ENCODE measurements around the gene TENM3.
A peak's percentile ranks its signal among the peaks of the same experiment; 100 is the strongest.
"Not testable (repeated sequence)": the region's sequence is repeated elsewhere in the genome, so short reads cannot be mapped to it uniquely, and the experiment has no call there.

TENM3 gene

DNA sequence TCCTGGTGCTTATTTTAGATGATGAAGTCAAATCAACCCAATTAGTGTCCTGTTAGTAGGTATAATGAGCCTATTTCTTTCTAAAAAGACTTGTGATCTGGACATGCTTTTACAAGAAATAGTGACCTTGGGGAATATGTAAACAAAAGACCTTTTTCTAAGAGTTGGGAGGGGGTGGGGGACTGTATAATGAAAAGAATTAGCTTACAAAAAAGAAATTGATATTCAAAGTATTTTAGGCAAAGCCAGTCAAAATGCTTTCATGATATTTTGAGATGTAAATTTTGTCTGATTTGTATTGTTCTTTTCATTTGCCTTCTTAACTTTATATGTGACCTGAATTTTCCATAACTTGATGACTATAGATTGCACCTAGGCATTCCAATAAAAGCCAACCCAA lies 559.4 kb downstream of the TENM3 start:
- DNase-seq, result no peak

DNA sequence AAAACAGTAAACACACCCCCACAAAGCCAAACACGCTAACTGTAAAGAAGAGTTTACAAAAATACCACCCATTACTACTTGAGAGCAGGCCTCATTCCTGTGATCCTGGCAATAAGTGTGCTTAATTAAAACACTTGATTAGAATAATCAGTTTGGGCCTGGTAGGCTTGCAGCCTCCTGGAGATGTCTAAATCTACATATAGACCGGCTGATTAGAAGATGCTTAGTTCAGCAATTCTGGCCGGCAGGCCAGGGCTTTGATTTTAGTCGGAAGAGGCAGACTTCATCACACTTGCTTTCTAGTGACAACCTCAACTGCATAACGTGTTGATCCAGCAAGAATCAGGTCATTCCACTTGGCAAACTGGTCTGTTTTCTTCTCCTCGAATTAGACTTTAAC lies 560.0 kb downstream of the TENM3 start:
- DNase-seq, result no peak

DNA sequence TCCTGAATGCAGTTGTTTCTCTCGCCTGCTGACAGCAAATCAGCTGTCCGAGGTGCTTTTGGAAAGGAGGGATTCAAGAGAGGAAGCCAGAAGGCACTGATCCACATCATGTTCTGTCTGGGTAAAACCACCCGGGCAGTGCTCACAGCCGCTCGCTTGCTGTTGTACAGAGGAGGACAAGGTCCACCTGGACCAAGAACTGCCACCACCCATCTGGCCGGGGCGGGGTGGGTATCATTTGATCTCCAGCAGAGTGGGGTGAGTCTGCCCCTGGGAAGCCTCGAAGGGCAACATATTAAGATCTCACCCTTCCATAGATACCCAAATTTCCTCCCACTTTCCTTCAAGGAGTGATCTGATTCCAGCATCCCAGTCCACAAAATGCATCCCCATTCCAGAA lies 560.9 kb downstream of the TENM3 start:
- no peak for DNase-seq

DNA sequence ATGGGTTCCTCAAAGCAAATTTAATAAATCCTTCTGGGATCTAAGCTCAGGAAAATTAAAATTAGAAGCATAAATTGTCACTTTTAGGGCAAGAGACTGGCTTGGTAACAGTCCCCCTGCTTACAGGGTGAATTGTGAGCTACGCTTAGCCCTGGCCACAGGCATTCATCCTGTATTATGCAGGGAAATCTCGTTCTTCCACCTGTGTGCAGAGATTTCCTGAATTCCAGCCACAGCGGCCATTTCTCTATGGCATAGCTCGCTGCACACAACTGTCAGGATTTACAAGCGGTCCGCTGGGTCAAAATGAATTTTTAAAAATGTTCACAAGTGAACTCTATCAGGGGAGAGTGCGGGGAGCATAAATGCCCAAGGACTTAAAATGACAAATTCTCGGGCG lies 562.1 kb downstream of the TENM3 start:
- no peak for DNase-seq

DNA sequence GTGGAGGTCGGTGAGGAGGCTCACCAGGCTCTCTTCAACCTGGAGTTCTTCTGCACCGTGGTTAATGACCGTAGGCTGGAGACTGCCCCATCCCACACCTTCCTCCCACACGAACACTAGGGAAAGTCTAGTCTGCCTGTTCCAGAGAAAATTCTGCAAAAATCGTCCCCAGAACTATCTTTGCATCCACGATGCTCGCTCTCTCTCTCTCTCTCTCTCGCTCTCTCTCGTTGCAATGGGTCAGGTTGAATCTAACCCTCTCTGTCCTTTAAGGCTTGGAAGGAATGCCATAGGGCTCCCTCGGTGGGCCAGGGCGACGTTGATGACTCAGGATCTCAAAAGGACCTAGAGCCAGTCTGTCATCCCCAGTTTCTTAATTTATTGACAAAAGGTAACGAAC lies 562.5 kb downstream of the TENM3 start:
- DNase-seq, result no peak

DNA sequence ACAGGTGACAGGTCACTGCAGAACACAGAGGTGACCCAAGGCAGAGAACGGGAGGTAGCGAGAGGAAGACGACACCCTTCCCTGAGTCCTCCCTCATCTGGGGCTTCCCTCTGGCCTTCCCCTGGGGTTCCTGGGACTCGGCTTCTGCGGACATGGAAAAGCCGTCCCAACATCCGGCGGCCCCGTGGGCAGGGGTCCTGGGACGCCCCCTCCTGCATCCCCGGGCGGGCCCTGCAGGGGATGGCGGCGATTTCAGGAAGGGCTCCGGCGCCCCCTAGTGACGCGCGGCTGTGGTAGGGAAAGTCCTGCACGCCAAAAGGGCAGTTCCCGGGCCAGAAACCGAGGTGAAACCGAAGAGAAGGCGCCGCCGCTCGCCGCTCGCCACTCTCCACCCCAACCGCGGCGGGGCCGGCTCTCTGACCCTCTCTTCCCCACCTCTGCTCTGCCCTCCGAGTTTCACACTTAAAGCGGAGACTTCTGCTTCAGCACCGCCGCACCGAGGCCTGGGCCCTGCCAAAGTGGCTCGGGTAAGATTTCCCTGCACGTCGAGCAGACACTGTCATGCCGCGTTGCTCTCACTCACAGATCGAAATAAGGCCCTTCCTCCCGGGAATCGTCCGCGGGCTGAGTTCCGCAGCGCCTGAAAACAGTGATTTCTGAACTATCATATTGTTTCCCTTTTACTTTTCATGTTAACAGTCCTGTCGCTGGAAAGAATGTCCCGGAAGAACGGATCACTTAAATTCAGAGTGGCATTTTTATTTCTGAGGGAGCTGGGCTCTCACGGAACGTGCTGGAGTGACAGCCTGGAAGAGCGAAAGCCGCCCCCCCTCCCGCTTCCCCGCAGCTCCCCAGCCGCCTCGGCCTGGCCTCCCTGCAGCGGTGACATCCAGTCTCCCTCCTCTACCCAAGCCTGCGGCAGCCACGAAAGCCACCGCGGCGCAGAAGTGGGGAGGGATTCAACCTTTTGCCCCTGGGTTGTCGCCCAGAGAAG lies 563.4 kb downstream of the TENM3 start:
- peak; percentile 22 for DNase-seq

DNA sequence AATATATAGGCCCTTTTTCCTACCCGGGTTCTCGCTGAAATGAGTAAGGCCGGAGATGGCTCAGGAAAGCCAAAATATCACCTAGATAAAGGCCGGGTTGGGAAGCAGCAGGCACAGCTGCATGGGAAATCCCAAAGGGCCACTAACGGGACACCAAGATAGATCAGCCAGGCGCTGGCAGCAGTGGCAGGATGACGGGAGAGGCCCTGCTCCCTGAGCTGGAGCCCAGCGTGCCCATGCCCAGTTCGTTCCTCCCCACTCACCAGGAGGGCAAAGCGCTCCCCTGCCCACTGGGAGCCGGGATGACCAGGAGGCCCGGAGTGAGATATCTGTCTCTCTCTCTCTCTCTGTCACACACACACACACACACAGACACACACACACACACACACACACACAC lies 564.1 kb downstream of the TENM3 start:
- DNase-seq, result no peak

DNA sequence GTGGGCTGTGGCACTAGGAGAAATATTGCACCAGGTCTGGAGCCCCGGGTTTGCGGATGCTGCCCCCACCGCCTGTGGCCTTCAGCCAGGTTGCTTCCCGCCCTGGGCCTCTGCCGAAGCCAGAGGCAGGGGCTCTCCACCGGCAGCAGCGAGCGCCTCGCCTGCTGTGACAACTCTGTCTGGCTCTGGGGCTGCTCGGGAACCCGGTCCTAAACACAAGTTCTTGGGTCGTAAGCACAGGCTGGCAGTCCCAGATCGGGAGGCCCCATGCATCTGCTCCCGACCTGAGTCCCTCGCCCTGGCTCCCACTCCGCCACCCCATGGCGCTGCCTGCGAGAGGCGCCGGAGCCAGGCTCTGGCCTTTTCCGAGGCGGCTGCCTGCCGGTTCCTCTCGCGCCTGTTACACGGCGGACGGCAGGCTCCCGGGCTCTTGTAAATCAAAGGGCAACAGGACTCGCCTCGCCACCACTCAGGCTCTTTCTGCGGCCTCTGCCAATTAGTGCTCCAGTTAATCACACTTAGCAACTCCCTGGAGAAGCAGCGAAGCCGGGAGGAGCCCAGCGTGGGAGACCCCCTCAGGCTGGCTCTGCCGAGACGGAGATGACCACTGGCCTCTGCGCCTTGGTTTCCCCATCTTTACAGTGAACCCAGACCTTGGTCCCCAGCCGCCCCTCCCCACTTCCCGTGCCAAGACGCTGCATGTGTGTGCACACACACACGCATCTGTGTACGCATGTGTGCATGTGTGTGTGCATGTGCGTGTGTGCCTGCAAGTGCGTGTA lies 564.8 kb downstream of the TENM3 start:
- peak; percentile 8 for DNase-seq

DNA sequence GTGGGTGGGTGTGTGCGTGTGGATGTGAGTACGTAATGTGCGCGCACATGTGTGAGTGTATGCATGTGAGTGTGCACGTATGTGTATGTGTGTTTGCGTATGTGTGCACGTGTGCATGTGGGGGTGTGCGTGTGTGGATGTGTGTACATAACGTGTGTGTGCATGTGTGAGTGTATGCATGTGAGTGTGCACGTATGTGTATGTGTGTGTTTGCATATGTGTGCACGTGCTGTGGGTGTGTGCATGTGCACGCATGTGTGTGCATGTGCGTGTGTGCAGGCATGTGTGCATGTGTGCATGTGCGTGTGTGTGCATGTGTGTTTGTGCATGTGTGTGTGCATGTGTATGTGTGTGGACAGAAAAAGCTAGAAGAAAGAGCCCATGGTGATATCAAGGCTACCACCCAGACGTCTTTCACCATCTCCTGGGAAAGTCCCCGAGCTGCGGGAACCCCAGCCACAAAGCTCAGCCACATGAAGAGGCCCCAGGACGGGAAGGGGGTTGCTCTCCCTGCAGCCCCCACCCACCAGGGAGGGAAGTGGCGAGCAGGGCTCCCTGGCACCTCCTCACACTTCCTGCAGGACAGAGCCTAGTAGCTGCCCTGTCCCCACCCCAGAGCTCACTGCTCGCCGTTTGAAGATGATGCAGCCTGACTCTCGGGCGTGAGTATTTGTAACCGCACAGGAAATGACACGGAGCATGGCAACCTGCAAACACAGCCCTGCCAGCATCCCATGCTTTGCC lies 565.6 kb downstream of the TENM3 start:
- DNase-seq, result peak; percentile 19

DNA sequence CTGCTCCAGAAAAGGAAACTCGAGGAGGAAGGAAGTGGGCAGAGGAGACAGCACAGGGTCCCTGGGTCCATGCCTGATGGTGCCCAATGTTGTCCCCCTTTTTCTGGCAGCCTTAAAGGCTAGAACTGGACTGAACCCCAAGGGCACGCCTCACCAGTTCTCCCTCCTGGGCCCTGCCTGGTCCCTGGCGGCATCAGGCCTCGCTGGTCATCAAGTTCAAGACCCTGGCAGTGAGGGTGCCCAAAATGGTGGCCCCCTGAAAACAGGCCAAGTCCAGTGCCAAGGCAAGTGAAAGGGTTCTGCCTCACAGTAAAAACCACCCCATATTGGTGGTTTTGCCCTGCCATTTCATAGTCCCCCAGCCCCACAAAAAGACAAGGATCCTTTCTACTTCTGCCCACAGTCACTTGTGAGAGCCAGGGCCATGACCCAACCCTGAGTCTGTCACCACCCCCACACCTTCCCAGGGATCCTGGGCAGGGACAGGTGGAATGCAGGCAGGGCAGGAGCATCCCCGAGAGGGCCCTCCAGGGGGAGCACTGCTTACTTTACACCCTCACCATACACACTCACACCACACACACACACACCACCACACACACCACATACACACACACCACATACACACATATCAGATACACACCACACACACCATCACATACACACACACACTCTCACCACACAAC lies 566.4 kb downstream of the TENM3 start:
- DNase-seq, result no peak

DNA sequence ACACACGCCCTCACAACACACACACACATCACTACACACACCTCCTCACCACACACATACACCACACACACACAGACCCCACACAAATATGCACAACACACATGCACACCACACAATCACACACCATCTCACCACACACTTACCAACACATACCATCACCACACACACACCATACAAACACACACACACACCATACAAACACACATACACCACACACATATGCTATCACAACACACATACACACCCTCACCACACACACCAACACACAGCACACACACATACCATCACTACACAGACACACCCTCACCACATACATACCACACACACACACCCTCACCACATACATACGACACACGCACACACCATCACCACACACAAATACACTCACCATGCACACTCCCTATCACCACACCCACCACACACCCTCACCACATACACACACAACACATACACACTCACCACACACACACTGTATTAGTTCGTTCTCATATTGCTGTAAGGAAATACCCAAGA lies 567.0 kb downstream of the TENM3 start:
- no peak for DNase-seq

DNA sequence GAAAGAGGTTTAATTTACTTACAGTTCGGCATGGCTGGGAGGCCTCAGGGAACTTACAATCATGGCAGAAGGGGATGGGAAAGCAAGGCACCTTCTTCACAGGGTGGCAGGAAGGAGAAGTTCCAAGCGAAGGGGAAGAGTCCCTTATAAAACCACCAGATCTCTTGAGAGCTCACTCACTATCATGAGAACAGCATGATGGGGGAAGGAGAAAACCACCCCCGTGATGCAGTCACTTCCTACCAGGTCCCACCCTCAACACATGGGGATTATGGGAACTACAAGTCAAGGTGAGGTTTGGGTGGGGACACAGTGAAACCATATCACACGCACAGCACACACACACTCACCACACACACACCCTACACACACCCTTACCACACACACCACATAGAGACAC lies 569.7 kb downstream of the TENM3 start:
- DNase-seq, result no peak

DNA sequence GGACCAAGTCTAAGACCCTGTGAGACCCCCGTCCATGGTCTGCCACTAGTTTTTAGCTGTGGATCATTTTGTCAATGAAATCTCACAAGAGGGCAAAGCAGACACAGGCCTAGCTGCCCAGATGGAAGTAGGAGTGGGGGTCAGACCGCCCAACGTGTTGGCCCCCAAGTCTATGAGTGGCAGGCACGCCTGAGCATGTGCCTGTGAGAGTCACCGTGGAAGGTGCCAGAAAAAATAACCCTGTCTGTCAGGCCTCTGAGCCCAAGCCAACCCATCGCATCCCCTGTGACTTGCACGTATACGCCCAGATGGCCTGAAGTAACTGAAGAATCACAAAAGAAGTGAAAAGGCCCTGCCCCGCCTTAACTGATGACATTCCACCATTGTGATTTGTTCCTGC lies 570.9 kb downstream of the TENM3 start:
- DNase-seq, result not testable (repeated sequence)

DNA sequence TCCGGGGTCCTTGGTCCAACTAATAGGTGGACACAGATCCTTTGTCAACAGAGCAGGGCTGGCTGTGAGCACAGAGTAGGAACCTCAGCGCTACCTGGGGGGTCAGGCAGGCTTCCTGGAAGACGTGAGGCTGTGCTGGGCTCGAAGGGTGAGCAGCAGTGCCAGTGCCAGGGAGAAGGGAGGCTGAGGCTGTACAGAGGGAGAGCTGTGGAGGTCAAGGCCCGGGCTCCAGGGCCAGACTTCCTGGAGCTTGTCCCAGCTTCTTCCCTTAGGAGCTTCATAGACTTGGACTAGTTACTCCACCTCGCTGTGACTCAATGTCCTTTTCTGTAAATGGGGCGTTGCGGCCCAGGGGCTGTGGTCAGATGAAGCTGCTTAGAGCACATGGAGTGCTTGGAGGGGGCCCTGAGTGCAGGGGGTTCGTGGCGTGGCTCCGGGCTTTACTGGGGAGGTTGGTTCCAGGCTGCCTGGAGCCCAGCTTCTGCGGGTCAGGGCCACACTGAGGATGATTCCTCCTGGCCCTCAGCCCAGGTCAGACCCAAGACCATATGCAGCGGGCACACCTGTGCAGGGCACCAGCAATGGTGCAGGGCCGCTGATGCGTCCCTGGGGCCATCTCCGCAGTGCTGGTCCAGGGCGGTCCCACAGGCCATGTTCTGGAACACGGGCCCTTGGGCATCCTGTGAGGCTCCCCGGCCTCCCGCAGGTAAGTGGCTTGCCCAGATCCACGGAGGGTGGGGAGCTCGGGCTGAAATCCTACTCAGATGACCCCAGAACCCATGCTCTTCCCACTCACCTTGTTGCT lies 575.9 kb downstream of the TENM3 start:
- no peak for DNase-seq

DNA sequence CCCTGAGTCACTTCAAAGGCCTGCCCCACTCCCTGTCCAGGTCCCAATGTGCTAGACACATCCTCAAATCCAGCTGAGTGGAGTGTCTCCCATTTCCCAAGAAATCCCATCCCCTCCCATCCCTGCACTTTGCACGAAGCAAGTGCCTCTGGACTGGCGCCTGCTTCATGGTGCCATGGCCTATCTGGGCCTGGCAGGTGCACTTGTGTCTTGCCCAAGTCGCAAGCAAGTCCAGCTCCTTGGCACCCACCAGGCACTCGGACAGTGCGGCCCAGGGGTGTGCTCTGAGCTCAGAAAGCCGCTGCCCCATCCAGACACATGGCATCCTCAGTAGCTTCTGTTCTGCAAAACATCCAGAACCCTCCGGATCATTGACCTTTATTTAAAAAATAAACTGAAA lies 576.5 kb downstream of the TENM3 start:
- DNase-seq, result no peak

DNA sequence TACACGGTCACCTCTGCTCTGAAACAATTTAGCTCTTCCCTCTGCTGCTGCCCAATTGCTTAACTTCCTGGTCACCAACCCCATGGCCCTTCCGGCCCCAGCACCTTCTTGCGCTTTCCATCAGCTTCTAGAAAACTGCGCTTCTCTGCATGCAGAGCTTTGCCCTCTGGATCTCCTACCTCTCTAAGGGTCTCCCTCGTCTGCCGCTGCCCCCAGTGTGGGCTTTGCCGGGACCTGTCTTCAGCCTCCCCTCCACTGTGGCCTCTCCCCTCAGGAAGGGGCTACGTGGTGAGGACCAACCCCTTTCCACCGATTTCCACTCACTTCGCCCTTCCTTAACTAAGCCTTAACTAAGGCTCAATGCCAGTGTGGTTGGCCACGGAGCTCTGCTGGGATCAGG lies 579.4 kb downstream of the TENM3 start:
- DNase-seq, result no peak

DNA sequence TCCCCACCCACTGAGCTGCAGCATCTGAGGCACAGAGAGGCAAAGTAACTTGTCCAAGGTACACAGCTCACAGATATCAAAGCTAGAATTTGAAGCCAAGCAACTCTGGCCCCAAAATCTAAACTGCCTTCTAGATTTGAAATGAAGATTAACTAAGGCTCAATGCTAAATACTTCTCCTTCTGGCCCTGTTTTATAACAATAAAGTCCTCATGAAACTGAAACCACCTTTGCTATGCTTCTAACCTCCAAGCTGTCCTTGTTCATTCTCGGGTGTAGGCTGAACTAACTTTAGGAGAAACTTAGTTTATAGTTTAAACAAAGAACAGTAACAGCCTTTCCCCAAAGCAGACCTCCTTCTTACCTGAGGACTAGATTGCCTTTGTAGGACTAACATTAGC lies 580.4 kb downstream of the TENM3 start:
- no peak for DNase-seq

DNA sequence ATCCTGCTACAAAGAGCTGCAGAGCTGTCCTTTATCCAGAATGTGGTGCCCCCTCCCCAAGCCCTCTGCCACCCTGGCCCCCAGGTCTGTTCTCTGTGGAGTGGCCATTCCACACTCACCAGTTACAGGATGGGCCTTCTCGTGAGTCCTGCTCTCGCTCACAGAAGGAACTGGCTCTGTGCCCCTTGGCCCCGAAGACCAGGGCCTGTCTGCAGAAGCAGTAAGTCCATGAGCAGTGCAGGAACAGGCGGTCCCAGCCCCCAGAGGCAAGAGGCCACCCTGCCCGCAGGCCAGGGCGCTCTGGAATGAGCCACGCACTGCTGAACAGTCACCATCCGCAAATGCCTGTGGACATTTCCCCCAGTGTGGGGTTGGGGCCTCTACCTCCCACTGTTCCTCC lies 581.8 kb downstream of the TENM3 start:
- DNase-seq, result no peak

DNA sequence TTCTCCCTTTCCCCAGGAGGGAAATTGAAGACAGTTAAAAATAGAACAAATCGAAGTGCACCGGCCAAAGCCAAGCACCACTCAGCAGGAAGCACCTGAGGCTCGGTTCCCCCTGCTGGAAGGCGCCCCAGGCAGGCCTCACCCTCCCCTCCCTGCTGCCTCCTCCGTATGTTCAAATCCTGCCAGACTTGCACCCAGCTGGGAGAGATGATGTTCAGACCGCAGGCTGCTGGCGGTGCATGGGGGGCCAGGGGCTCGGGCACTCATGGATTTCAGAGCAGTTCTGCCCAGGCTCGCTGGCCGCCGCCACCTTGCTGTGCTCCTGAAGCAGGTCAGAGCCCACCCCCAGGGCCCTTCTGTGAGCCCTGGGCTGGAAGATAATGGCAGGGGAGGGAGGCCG lies 582.6 kb downstream of the TENM3 start:
- no peak for DNase-seq

DNA sequence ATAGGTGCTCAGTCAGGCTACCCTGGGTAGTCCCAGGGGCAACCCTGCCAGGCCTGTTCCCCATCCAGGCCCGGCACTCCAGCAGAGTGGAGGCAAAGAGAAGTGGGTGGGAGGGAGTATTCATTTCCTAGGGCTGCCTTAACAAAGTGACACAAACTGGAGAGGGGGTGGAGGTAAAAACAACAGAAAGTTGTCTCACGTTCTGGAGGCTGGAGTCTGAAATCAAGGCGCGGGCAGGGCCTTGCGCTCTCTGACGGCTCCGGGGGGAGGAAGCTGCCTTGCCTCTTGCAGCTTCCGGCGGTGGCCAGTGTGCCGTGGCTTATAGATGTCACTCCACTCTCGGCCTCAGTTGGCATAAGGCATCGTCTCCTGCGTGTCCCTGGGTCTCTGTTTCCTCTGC lies 583.2 kb downstream of the TENM3 start:
- DNase-seq, result no peak

DNA sequence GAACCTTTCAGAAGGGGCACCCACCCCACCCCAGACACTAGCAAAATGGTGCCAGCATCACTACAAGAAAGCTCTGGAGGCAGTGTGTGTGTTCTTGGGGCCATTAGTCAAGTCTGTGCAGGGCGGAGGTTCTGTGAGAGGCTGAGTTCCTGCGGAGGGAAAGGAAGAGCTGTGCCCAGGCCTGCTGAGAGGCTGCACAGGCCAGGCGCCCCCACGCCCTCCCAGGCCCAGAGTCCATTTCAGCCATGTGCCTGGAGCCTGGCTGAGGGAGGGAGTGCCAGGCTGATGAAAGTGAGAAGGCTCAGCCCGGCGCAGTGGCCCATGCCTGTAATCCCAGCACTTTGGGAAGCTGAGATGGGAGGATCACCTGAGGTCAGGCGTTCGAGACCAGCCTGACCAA lies 584.0 kb downstream of the TENM3 start:
- DNase-seq, result no peak

DNA sequence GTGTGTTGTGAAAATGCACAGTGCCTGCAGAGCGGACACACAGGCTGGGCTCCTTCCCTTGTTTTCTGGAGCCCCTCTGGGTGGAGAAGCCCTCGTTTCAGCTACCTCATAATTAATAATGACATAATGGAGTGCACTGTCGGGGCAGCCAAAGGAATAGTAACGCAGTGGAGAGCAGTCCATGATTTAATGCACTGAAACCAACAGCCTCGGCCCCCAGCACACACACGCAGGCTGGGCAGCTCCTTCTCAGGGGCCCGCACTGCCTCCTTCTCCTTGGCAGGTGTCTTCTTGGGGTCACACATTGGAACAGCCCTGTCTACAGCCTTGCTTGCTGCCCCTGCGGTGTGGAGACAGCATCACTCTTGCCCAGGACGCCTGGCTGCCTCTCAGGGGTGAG lies 584.8 kb downstream of the TENM3 start:
- DNase-seq, result no peak
